ENCODE measurements around the gene TNFRSF13B. TPM values are rescaled to one million over a fixed set of nuclear protein-coding genes. Genes with fewer than 3 reads are reported as not detected.

Gene TNFRSF13B
- total RNA-seq, 4 donors from 2014 or later, result 0.66 TPM; not detected in 3

- H3K36me3 ChIP-seq, result no peaks in the 10 kb centered on the region
- H3K4me1 ChIP-seq, result no peaks in the 10 kb centered on the region
- intact Hi-C loops (cut with DNase I), result no loop called here
- WGBS, result 83% methylated on average over 5 of the region's 5 CpGs
- no peaks in the 10 kb centered on the region for H3K9me3 ChIP-seq
- H3K27ac ChIP-seq (replicated peaks in 1 of 4), result no peak overlapping the region
- no peaks in the 10 kb centered on the region for H3K27me3 ChIP-seq
- H3K4me3 ChIP-seq, result no peak overlapping the region
- TF ChIP-seq POLR2AphosphoS5 (IDR thresholded peaks at IDR 0.05) (no peak), POLR2A (IDR thresholded peaks at IDR 0.05; ENCODE audit: low read depth) (no peak), EP300 (IDR thresholded peaks at IDR 0.05) (no peak), CTCF (IDR thresholded peaks at IDR 0.05) (no peak)
- DNase-seq (ENCODE audit: extremely low spot score), result no peak
Observed at GRCh38 chr17:16889088-16889465, 82.8 kb downstream of the TNFRSF13B start.

Small RNA genes within 50 kb of the gene (small RNA-seq; reads per million reads assigned to genes)
- gene AL353996.1, result 0 reads per million in 3 donors

Other genes starting within 250 kb of the TNFRSF13B start
- gene MPRIP, start 70.3 kb upstream of the TNFRSF13B start, total RNA-seq, result 100 to 1,000 TPM; 108 to 194 (median 129) TPM
- gene PLD6, start 234.2 kb upstream of the TNFRSF13B start, total RNA-seq, result 10 to 100 TPM in 1 of 4 donors, 1 to 10 TPM in 3; 3.1 to 13.7 (median 6.9) TPM

Data from esophagus muscularis mucosa (tissue), 4 donors.